ENCODE results near the gene DAP. TPM values are rescaled to one million over a fixed set of nuclear protein-coding genes. Genes with fewer than 3 reads are reported as not detected.
A peak's percentile ranks its signal among the peaks of the same experiment; 100 is the strongest.

The DAP gene
- total RNA-seq, 1 donor from 2014 or later: 22.9 TPM

GRCh38 chr5:10706326-10706725 lies 54.7 kb downstream of the DAP start:
- TF ChIP-seq, protein P1, sequence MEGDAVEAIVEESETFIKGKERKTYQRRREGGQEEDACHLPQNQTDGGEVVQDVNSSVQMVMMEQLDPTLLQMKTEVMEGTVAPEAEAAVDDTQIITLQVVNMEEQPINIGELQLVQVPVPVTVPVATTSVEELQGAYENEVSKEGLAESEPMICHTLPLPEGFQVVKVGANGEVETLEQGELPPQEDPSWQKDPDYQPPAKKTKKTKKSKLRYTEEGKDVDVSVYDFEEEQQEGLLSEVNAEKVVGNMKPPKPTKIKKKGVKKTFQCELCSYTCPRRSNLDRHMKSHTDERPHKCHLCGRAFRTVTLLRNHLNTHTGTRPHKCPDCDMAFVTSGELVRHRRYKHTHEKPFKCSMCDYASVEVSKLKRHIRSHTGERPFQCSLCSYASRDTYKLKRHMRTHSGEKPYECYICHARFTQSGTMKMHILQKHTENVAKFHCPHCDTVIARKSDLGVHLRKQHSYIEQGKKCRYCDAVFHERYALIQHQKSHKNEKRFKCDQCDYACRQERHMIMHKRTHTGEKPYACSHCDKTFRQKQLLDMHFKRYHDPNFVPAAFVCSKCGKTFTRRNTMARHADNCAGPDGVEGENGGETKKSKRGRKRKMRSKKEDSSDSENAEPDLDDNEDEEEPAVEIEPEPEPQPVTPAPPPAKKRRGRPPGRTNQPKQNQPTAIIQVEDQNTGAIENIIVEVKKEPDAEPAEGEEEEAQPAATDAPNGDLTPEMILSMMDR (IDR thresholded peaks at IDR 0.05; ENCODE audit: borderline replicate concordance): no peak
- Histone ChIP-seq H3K4me1 (peaks cover 48% of the 10 kb centered on the region), H3K9me3 (replicated peaks) (no peaks in the 10 kb centered on the region), H3K27me3 (ENCODE audit: low read depth) (no peaks in the 10 kb centered on the region), H3K4me3 (no peak overlapping the region), H3K27ac (replicated peaks) (no peak overlapping the region), H3K36me3 (no peaks in the 10 kb centered on the region)
- DNase-seq: no peak
- intact Hi-C loops (cut with micrococcal nuclease): no loop called here

- TF ChIP-seq, protein P1 (IDR thresholded peaks at IDR 0.05; ENCODE audit: borderline replicate concordance): no peak
- Histone ChIP-seq H3K27me3 (ENCODE audit: low read depth) (no peaks in the 10 kb centered on the region), H3K36me3 (no peaks in the 10 kb centered on the region), H3K4me3 (no peak overlapping the region), H3K27ac (replicated peaks) (no peak overlapping the region), H3K4me1 (peaks cover 48% of the 10 kb centered on the region), H3K9me3 (replicated peaks) (no peaks in the 10 kb centered on the region)
- intact Hi-C loops (cut with micrococcal nuclease): no loop called here
- no peak for DNase-seq
These were observed 55.3 kb downstream of the DAP start for GRCh38 chr5:10705747-10706146.

- Histone ChIP-seq H3K9me3 (replicated peaks) (no peaks in the 10 kb centered on the region), H3K27me3 (ENCODE audit: low read depth) (no peaks in the 10 kb centered on the region), H3K36me3 (no peaks in the 10 kb centered on the region), H3K27ac (replicated peaks) (peak overlapping the region; percentile 43), H3K4me1 (peaks cover 43% of the 10 kb centered on the region), H3K4me3 (no peak overlapping the region)
- DNase-seq: no peak
- intact Hi-C loops (cut with micrococcal nuclease): no loop called here
- TF ChIP-seq, protein P1 (IDR thresholded peaks at IDR 0.05; ENCODE audit: borderline replicate concordance): no peak
These were observed 55.9 kb downstream of the DAP start for GRCh38 chr5:10704949-10705621.

DNA sequence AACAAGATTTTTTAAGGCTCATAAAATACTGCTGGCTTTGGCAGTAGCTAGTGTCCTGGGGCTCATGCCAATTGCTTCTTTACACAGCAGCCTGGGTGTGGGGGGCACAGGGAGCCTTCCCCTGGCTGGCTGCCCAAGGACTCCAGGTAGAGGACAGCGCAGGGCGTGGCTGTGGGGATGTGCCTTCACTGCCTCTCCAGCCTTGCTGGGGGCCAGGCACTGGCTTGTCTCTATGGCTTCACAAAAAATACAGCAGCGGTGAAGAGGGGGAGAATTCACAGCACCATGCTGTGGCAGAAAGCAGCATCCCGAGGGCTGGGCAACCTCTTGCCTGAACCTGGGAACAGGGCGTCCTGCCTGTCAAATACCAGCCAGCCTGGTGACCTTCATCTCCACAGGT lies 57.4 kb downstream of the DAP start:
- DNase-seq: no peak
- no peaks in the 10 kb centered on the region for H3K9me3 ChIP-seq (replicated peaks)
- intact Hi-C loops (cut with micrococcal nuclease): no loop called here
- H3K4me1 ChIP-seq: peaks cover 42% of the 10 kb centered on the region
- no peaks in the 10 kb centered on the region for H3K36me3 ChIP-seq
- no peak overlapping the region for H3K4me3 ChIP-seq
- H3K27ac ChIP-seq (replicated peaks): peak overlapping the region; percentile 58
- TF ChIP-seq, protein P1 (IDR thresholded peaks at IDR 0.05; ENCODE audit: borderline replicate concordance): no peak
- H3K27me3 ChIP-seq (ENCODE audit: low read depth): no peaks in the 10 kb centered on the region

DNA sequence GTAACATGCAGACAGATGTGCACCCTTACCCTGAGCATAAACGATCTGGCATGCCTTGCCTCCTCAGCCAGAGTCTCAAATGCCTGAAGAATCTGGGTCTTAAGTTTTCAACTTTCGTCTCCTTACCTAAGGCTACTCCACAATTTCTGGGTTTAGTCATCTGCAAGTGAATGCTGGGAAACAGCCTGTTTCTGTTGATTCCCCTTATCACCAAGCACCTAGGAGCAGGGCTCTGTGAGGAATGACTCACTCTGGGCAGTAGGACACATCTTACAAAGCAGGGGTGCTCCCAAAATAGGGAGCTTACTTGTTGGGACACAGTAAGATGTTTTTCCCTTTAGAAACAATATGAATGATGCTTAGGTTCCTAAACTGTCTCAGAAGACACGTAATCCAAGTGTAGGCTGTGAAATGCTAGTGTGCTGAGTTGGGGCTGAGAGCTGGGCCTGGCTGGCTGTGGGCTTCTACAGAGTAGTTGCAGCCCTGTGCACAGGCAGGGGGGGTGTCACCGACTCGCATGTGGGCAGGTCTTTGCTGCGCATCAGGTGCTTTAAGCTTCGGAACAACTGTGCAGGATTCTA lies 58.0 kb downstream of the DAP start:
- TF ChIP-seq, protein P1 (IDR thresholded peaks at IDR 0.05; ENCODE audit: borderline replicate concordance): no peak
- no peak for DNase-seq
- Histone ChIP-seq H3K27ac (replicated peaks) (peak overlapping the region; percentile 58), H3K4me1 (peaks cover 42% of the 10 kb centered on the region), H3K27me3 (ENCODE audit: low read depth) (no peaks in the 10 kb centered on the region), H3K9me3 (replicated peaks) (no peaks in the 10 kb centered on the region), H3K4me3 (no peak overlapping the region), H3K36me3 (no peaks in the 10 kb centered on the region)
- intact Hi-C loops (cut with micrococcal nuclease): no loop called here

All from left ventricle myocardium inferior (tissue), 1 donor.